PFSK-1 (cell line): ENCODE measurements around the gene RNF220.

Source experiments
- FOXP2 ChIP-seq: optimal IDR thresholded peaks from 2 replicates; pipeline ENCODE3; 2011; ENCODE audit warnings: borderline replicate concordance, control low read depth, inconsistent platforms; ENCODE audit not compliant: insufficient read depth; ENCODE audit errors: extremely low read length, extremely low read depth
- POLR2AphosphoS5 ChIP-seq: IDR thresholded peaks from 2 replicates; pipeline ENCODE4 v1.6.1; 2012; ENCODE audit warnings: low read depth, mild to moderate bottlenecking, control low read depth, low read length, moderate library complexity
- SIN3A ChIP-seq: IDR thresholded peaks from 2 replicates; pipeline ENCODE4 v1.6.1; 2012; ENCODE audit warnings: mild to moderate bottlenecking, low read length, moderate library complexity, borderline replicate concordance; ENCODE audit not compliant: insufficient read depth
- TAF1 ChIP-seq: IDR thresholded peaks from 2 replicates; pipeline ENCODE4 v1.6.1; 2012; ENCODE audit warnings: low read length, control low read depth, borderline replicate concordance; ENCODE audit not compliant: insufficient read depth
- TF ChIP-seq, protein P1 (sequence below), 2 experiments: IDR thresholded peaks; 2 replicates each; pipeline versions ENCODE4 v1.6.1 to v1.8.0; 2011 to 2012; ENCODE audit warnings: low read depth in 2 of 2, low read length in 2 of 2, control low read depth in 1 of 2, inconsistent platforms in 1 of 2, mild to moderate bottlenecking in 1 of 2, moderate library complexity in 1 of 2; ENCODE audit not compliant: insufficient read depth in 1 of 2

The RNF220 gene

DNA sequence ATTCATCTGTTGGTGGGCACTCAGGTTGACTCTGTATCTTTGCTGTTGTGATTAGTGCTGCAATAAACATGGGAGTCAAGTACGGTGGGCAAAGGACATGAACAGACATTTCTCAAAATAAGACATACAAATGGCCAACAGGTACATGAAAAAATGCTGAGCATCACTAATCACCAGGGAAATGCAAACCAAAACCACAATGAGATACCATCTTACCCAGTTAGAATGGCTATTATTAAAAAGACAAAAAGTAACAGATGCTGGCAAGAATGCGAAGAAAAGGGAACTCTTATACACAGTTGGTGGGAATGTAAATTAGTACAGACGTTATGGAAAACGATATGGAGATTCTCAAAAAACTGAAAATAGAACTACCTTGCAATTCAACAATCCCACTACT is 170.3 kb downstream of the RNF220 start:
- TF ChIP-seq SIN3A = no peak
- TF ChIP-seq, protein P1, sequence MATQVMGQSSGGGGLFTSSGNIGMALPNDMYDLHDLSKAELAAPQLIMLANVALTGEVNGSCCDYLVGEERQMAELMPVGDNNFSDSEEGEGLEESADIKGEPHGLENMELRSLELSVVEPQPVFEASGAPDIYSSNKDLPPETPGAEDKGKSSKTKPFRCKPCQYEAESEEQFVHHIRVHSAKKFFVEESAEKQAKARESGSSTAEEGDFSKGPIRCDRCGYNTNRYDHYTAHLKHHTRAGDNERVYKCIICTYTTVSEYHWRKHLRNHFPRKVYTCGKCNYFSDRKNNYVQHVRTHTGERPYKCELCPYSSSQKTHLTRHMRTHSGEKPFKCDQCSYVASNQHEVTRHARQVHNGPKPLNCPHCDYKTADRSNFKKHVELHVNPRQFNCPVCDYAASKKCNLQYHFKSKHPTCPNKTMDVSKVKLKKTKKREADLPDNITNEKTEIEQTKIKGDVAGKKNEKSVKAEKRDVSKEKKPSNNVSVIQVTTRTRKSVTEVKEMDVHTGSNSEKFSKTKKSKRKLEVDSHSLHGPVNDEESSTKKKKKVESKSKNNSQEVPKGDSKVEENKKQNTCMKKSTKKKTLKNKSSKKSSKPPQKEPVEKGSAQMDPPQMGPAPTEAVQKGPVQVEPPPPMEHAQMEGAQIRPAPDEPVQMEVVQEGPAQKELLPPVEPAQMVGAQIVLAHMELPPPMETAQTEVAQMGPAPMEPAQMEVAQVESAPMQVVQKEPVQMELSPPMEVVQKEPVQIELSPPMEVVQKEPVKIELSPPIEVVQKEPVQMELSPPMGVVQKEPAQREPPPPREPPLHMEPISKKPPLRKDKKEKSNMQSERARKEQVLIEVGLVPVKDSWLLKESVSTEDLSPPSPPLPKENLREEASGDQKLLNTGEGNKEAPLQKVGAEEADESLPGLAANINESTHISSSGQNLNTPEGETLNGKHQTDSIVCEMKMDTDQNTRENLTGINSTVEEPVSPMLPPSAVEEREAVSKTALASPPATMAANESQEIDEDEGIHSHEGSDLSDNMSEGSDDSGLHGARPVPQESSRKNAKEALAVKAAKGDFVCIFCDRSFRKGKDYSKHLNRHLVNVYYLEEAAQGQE (IDR thresholded peaks at IDR 0.05; ENCODE audit: insufficient read depth in 1 of 2, low read depth in 2 of 2, low read length in 2 of 2) = no peak
- TF ChIP-seq TAF1 = no peak
- TF ChIP-seq FOXP2 = no peak
- no peak for TF ChIP-seq POLR2AphosphoS5

DNA sequence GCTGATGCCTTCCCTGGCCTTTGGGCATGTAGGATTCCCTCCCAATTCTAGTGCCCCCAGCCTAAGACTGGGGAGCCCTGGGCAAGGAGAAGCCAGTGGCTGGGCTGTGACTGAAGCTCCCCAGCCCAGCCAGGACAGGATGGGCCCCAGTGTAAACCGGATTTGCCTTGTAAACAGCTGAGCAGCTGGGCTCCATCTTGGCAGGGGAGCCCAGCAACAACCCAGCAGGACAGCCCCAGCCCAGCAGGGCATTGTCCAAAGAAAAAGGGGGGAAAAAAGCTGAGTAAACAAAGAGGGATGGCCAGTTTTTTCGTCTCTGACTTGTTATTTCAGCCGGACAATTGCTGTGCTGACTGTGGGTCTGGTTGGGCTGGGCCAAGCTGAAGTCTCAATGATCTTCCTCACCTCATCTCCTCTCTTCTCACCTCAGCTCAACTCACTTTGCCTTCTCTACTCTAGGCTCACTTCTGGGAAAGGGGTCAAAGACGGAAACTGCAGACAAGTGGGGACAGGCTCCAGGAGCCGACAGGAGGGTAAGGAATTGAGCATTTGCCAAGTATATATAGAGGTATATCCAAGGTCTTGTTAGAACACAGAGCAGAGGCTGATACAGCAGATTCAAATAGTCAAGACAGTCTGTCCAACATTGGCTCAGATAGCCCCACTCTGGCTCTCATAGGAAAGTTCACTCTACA is 171.5 kb downstream of the RNF220 start:
- TF ChIP-seq SIN3A (no peak), POLR2AphosphoS5 (no peak), TAF1 (no peak), FOXP2 (no peak)
- TF ChIP-seq, protein P1 (IDR thresholded peaks at IDR 0.05; ENCODE audit: insufficient read depth in 1 of 2, low read depth in 2 of 2, low read length in 2 of 2) = no peak

- TF ChIP-seq TAF1 = no peak
- no peak for TF ChIP-seq POLR2AphosphoS5
- TF ChIP-seq FOXP2 = no peak
- TF ChIP-seq, protein P1 (IDR thresholded peaks at IDR 0.05; ENCODE audit: insufficient read depth in 1 of 2, low read depth in 2 of 2, low read length in 2 of 2) = no peak
- TF ChIP-seq SIN3A = no peak
Measured at GRCh38 chr1:44581205-44581604, 176.2 kb downstream of the RNF220 start.

GRCh38 chr1:44584167-44584566 is 179.1 kb downstream of the RNF220 start:
- TF ChIP-seq TAF1 (no peak), FOXP2 (no peak), SIN3A (no peak), POLR2AphosphoS5 (no peak)
- TF ChIP-seq, protein P1 (IDR thresholded peaks at IDR 0.05; ENCODE audit: insufficient read depth in 1 of 2, low read depth in 2 of 2, low read length in 2 of 2) = no peak

- TF ChIP-seq, protein P1 (IDR thresholded peaks at IDR 0.05; ENCODE audit: insufficient read depth in 1 of 2, low read depth in 2 of 2, low read length in 2 of 2) = no peak
- TF ChIP-seq TAF1 (no peak), FOXP2 (no peak), POLR2AphosphoS5 (no peak), SIN3A (no peak)
Measured at GRCh38 chr1:44585315-44585920, 180.4 kb downstream of the RNF220 start.
